CD4-positive, alpha-beta T cell treated with Interleukin-6 at 100 ng/mL for 8 hours (primary cell): ENCODE measurements around the gene ARAP1.

Experiments used
- DNase-seq: peaks from one replicate; pipeline ENCODE4 v3.0.0-alpha.2; 2020; ENCODE audit warnings: mixed read lengths, low spot score

ARAP1 gene

GRCh38 chr11:72779495-72780128 is 27.4 kb upstream of the ARAP1 start:
- DNase-seq, result no peak

GRCh38 chr11:72778535-72779494 is 26.6 kb upstream of the ARAP1 start:
- no peak for DNase-seq

- DNase-seq, result no peak
Observed at GRCh38 chr11:72777755-72778278, 25.6 kb upstream of the ARAP1 start.

- no peak for DNase-seq
Observed at GRCh38 chr11:72776844-72777754, 24.9 kb upstream of the ARAP1 start.

GRCh38 chr11:72776117-72776843 is 24.1 kb upstream of the ARAP1 start:
- DNase-seq, result no peak

GRCh38 chr11:72775288-72776110 is 23.3 kb upstream of the ARAP1 start:
- no peak for DNase-seq

GRCh38 chr11:72774499-72774898 is 22.3 kb upstream of the ARAP1 start:
- no peak for DNase-seq

- no peak for DNase-seq
Observed at GRCh38 chr11:72773696-72774095, 21.5 kb upstream of the ARAP1 start.

GRCh38 chr11:72773291-72773690 is 21.1 kb upstream of the ARAP1 start:
- DNase-seq, result no peak

GRCh38 chr11:72772059-72772458 is 19.9 kb upstream of the ARAP1 start:
- DNase-seq, result no peak

- DNase-seq, result no peak
Observed at GRCh38 chr11:72771507-72771906, 19.3 kb upstream of the ARAP1 start.

GRCh38 chr11:72770799-72771198 is 18.6 kb upstream of the ARAP1 start:
- no peak for DNase-seq

- DNase-seq, result no peak
Observed at GRCh38 chr11:72769680-72770079, 17.5 kb upstream of the ARAP1 start.

GRCh38 chr11:72768581-72768980 is 16.4 kb upstream of the ARAP1 start:
- DNase-seq, result no peak

- no peak for DNase-seq
Observed at GRCh38 chr11:72767203-72768062, 15.2 kb upstream of the ARAP1 start.

GRCh38 chr11:72766152-72766902 is 14.1 kb upstream of the ARAP1 start:
- no peak for DNase-seq

GRCh38 chr11:72764503-72764902 is 12.3 kb upstream of the ARAP1 start:
- no peak for DNase-seq

GRCh38 chr11:72763823-72764222 is 11.6 kb upstream of the ARAP1 start:
- no peak for DNase-seq
